NCI-H69 (cell line): ENCODE results near the gene TSC22D4.

Experiments
- DNase-seq: peaks from one replicate; lab custom pipeline; 2025; lab: John Stamatoyannopoulos, UW

TSC22D4 gene

GRCh38 chr7:100492738-100493475, 13.9 kb upstream of the TSC22D4 start:
- DNase-seq, result no peak

GRCh38 chr7:100491192-100491578, 12.2 kb upstream of the TSC22D4 start:
- no peak for DNase-seq

GRCh38 chr7:100490483-100491191, 11.6 kb upstream of the TSC22D4 start:
- peak; percentile 40 for DNase-seq

- peak; percentile 99 for DNase-seq
Observed at GRCh38 chr7:100489824-100490223, 10.8 kb upstream of the TSC22D4 start.

GRCh38 chr7:100489121-100489520, 10.1 kb upstream of the TSC22D4 start:
- DNase-seq, result no peak

GRCh38 chr7:100488333-100489095, 9.5 kb upstream of the TSC22D4 start:
- DNase-seq, result no peak

- DNase-seq, result peak; percentile 63
Observed at GRCh38 chr7:100486753-100487446, 7.9 kb upstream of the TSC22D4 start.

- DNase-seq, result no peak
Observed at GRCh38 chr7:100486111-100486636, 7.2 kb upstream of the TSC22D4 start.

GRCh38 chr7:100485471-100485876, 6.5 kb upstream of the TSC22D4 start:
- no peak for DNase-seq

- DNase-seq, result no peak
Observed at GRCh38 chr7:100484673-100485045, 5.6 kb upstream of the TSC22D4 start.

GRCh38 chr7:100483722-100484672, 5.0 kb upstream of the TSC22D4 start, which contains the start of gene NYAP1:
Gene NYAP1 (plus strand): TSS chr7:100483927. CDS start chr7:100485312, 1,385 bp downstream.
- peak; percentile 85 for DNase-seq

- DNase-seq, result peak; percentile 78
Observed at GRCh38 chr7:100483090-100483721, 4.2 kb upstream of the TSC22D4 start.

- no peak for DNase-seq
Observed at GRCh38 chr7:100482728-100483089, 3.7 kb upstream of the TSC22D4 start.

- DNase-seq, result no peak
Observed at GRCh38 chr7:100481466-100481865, 2.5 kb upstream of the TSC22D4 start.

- DNase-seq, result no peak
Observed at GRCh38 chr7:100477871-100478267, 1.1 kb downstream of the TSC22D4 start.

GRCh38 chr7:100476903-100477870, 1.8 kb downstream of the TSC22D4 start:
- no peak for DNase-seq

GRCh38 chr7:100476101-100476780, 2.8 kb downstream of the TSC22D4 start:
- no peak for DNase-seq

GRCh38 chr7:100475549-100475948, 3.5 kb downstream of the TSC22D4 start:
- DNase-seq, result no peak
